HG02840 (cell line): Measurements from ENCODE around the gene NTMT2.
"Not testable (repeated sequence)": the region's sequence is repeated elsewhere in the genome, so short reads cannot be mapped to it uniquely, and the experiment has no call there.

ENCODE experiments used
- ATAC-seq: cut with Tn5 transposase; IDR thresholded peaks from one replicate; pipeline ENCODE4 v1.9.1; 2021; ENCODE audit warnings: mild to moderate bottlenecking, moderate library complexity, moderate number of reproducible peaks; ENCODE audit not compliant: unreplicated experiment, low FRiP score

NTMT2 gene

DNA sequence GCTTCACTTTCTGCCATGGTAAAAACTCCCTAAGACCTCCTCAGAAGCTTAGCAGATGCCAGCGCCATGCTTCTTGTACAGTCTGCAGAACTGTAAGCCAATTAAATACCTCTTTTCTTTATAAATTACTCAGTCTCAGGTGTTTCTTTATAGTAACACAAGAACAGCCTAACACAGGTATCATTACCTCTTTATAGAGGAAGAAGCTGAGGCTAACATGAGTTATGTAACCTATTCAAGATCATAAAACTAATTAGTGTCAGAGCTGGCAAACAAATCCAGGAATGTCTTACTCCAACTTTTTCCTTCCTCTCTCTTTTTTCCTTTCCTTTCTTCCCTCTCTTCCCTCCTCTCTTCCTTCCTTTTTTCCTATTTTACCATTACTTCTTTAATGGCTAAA, 9.3 kb downstream of the NTMT2 start:
- ATAC-seq: no peak

DNA sequence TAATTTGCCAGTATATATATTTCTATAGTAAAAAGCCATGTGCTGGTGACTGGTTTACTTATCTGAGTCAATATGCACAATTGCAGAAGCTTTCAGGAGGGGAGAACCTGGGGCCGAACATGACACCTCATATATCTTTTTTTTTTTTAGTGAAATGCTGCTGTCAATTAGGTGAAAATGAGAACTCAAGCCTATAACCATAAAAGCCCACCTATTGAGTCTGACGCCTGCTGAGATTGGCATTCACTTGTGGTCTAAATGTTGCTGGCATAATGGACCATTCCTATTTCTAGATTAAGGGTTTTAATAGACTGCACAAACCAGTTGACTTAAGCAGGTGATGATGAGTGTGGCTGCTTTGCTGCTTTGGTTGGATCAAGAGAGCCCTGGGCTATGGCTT, 10.8 kb downstream of the NTMT2 start:
- ATAC-seq: no peak

DNA sequence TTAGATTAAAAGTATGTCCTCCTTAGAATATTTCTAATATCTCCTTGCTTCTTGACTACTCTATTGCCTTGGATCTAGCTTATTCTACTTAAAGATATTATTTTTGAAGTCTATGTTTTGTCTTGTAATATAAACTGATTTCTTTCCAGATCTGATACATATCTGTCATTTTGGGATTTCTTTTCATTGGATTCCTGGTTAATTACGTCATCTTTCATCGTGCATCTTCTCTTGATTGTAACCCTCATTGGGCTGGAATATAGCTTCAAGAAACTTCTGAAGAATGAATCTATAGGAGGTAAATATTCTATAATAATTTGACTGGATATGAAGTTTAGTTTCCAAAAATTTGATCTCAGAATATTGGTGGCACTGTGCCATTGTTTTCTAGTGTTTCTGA, 12.1 kb downstream of the NTMT2 start:
- no peak for ATAC-seq

DNA sequence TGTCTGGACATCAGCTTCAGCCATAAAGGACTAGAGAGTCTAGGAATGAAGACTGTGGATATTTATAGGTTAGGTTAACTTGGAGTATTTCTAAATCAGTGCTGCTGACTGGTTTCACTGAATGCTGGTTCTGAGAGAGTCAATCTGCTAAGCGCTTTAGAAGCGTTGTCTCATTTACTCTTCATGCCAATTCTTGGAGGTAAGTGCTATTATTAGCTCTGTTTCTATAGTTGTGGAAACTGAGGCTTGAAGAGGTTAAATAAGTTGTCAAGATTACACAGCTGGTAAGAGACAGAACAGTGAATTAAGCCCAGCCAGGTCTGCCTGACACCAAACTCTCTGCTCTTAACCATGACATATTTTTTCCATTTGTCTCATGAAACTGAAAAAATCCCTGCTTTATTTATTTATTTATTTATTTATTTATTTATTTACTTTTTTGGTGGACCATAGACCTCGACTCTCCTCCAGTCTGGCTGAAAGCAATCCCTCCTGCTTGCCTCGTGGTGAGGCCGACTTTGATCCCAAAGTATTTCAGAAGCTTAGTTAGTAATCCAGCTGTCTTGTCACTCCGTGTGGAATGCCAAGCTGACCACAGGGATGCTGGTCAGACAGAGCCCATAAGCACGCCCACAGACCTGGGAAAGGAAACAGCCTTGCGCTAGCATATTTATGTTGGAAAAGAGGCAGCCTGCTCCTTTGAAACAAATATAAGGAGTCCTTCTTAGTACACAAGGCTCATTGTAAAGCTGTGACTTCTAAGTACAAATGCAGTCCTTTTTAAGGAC, 16.9 kb downstream of the NTMT2 start:
- ATAC-seq: no peak

DNA sequence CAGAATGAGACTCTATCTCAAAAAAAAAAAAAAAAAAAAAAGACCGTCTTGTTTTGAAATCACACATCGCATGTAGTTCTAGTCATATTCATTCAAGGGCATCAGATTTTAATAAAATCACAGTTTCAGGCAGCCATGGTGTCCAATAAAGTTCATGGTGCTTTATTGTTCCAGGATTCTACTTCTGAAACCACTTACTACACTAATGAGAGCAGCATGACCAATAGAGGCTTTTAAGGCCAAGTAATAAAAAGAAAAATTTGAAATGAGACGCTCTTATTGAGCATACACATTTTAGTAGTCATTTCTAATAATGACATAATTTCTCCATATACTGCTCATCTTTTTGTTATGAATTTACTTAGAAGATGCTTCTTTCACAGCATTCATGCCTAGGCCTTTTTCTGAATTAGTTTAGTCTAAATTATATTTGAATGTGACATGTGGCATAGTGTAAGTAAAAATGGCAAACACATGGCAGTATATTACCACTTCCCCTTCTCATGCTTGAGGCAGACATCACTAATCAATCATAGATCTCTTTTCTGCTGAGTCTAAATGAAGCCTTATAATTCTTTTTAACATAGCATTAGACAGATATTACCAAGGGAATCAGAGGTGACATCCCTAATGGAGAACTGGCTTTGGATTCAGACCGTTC, 18.5 kb downstream of the NTMT2 start:
- ATAC-seq: no peak

DNA sequence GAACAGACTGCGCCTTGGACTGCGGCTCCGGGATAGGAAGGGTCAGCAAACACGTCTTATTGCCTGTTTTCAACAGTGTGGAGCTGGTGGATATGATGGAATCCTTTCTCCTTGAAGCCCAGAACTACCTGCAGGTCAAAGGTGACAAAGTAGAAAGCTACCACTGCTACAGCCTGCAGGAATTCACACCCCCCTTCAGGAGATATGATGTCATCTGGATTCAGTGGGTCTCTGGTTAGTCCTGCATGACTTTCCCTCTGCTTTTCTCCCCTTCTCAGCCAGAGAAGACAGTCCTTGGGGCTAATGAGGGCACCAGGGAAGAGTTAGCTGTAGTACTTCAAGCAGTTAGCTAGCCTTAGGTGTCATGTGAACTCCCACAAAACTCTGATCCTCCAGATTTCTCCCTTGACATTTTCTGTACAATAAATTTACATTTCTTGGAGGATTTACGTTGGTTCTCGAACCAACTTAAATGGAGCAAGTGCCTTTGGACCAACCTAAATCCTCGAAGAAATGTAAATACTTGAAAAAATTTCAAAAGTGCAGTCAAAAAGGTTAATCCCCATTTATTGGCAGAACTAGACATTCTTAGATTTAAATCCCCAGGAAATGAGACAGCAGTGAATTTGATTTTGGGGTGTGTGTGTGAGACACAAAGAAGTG, 20.9 kb downstream of the NTMT2 start:
- ATAC-seq: no peak

DNA sequence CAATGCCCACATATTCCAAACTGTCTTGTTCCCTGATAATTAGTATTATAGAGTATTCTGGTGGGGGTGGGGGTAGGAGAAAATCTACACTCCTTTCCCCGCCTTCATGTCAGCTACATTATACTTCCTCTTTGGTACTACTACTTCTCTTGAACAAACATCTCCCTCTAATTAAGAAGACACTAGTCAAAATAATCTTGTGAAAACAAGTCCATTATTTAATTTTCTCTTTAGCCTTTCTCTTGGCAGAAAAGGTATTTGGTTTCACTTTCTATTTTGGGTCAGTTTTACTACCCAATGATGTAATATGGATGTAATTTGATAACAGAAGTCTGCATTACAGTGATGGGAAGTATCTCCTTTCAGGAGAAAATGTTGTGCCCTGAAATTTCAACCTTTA, 22.5 kb downstream of the NTMT2 start:
- no peak for ATAC-seq

DNA sequence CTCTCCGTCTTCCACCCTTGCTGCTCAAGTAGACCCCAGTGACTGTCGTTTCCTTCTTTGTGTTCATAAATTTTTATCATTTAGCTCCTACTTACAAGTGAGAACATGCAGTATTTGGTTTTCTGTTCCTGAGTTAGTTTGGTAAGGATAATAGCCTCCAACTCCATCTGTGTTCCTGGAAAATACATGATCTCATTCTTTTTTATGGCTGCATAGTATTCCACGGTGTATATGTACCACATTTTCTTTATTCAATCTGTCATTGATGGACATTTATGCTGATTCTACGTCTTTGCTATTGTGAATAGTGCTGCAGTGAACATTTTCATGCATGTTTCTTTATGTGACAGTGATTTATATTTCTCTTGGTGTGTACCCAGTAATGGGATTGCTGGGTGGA, 24.8 kb downstream of the NTMT2 start:
- ATAC-seq: not testable (repeated sequence)

DNA sequence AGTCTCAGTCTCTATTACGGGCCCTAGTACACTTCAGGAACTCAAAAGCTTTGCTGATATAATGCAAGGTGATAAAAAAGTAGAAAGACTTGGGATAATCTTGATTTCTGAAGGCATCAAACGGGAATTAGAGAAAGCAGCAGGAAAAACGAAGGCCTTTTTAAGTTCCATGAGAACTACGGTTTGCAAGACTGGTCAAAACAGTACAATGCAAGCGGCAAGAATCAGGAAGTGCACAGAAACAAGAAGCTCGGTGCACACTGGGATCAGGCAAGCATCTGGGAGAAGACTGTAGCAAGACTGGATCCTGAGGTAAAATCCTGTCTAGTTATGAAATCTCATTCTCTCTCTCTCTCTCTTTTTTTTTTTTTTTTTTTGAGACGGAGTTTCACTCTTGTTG, 28.6 kb downstream of the NTMT2 start:
- ATAC-seq: no peak

DNA sequence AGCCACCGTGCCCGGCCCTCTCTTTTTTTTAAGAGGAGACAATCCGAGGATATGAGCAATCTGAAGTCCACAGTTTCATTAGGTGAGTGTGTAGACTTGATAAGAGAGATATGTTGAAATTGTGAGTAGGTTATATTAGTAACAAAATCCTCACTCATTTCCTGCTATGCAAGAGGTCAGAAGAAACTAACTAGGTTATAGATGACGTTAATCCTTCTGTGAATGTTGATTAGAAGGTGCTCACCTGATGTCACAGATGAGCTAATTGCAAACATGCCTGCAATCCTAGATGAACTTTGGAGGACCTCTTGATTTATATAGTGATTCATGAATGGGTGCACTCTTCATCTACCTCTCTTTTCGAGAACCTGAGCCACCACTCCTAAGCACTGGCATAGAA, 29.3 kb downstream of the NTMT2 start:
- no peak for ATAC-seq

DNA sequence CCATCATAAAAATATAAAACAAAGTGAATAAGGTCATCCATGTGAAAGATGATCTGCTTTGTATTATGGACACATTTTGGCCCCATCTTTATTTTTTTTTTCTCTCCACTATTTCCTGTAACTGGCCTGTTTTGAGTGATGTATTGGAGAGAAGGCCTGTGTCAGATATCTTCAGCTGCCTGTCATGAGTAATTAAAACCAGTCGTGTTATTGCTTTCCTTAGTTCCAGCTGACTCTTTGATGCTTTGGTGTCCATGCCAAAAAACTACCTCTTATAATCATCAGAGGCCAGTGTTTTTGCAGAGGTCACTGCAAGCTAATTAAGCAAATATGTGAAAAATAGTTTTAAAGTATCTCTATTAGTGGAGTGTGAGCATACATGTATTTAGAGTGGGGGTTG, 29.7 kb downstream of the NTMT2 start:
- ATAC-seq: no peak

DNA sequence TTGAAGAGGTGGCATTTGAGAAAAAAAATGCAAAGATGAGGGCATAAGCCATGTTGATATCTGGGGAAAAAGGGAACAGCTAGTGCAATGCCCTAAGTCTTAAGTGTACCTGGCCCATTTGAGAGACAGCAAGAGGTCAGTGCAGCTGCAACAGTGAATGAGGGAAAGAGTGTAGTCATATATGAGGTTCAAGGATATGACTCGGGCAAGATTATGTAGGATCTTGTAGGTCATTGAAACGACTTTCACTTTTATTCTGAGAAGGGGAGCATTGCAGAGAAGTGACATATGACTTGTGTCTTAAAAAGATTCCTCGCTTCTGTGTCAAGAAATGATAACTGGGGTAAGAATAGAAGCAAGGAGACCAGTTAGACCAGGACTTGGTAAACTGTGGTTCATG, 31.0 kb downstream of the NTMT2 start:
- ATAC-seq: no peak

DNA sequence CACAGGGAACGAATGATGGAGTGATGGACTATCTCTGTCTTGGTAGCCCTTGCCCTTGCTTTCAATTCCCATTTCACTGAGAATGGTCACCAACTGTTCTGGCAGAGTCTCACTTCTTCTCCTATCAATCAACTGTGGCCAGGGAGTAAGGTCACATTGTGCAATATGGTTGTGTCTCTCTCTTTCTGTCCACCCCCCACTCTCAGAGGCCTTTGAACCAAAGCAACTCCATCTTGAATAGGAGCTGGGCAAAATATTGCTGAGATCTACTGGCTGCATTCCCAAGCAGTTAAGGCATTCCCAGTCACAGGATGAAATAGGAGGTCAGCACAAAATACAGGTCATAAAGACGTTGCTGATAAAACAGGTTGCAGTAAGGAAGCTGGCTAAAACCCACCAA, 36.7 kb downstream of the NTMT2 start:
- no peak for ATAC-seq

DNA sequence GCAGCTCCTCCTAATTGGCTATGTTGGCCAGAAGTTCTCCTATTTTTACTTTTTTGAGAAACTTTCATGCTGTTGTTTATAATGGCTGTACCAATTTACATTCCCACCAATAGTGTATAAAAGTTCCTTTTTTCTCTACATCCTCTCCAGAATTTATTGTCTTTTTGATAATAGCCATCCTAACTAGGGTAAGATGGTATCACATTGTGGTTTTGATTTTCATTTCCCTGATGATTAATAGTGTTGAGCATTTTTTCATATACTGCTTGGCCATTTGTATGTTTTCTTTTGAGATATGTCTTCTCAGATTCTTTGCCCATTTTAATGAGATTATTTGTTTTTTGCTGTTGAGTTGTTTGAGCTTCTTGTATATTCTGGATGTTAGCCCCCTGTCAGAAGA, 46.8 kb downstream of the NTMT2 start:
- ATAC-seq: no peak

DNA sequence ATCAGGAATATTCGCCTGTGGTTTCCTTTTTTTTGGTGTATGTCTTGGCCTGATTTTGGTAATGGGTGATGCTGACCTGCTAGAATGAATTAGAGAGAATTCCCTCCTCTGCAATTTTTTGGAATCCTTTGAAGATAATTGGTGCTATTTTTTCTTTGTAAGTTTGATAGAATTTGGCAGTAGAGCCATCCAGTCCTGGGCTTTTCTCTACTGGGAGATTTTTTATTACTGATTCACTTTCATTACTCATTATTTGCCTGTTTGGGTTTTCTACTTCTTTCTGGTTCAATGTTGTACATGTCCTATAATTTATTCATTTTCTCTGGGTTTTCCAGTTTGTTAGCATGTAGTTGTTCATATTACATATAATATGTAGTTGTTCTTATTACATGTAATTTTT, 48.7 kb downstream of the NTMT2 start:
- no peak for ATAC-seq

DNA sequence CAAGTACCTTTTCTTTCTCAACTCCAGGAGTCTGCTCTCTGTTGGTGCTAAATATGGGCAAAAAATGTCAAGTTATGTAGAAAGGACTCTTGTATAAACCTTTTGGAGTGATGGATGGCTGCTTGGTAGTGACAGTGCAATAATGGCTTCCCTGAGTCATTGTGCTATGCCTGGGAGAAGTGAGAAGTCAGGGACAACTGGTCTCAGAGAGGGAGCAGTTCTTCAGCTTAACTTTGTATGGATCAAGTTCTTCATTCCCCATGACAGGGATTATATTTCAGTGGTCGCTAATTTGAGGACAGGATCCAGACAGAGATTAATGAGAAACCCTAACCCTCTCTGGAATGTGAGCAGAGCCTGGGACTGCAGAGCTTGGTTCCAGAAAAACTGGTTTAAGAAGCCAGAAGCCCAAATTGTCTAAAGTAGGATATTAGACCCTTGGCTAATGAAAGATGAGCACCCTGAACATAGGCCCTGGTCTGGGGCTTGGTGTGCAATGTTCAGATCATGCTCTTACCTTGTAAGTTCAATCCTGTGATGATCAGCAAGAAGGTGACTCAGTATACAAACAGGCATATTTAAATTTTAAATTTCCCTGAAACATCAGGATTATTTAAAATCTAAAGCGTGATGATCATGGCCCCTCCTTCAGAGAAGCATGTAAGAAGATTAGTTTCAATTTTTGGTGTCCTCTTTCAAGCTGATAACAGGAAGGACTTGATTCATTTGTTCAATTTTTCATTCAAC, 50.9 kb downstream of the NTMT2 start:
- no peak for ATAC-seq

DNA sequence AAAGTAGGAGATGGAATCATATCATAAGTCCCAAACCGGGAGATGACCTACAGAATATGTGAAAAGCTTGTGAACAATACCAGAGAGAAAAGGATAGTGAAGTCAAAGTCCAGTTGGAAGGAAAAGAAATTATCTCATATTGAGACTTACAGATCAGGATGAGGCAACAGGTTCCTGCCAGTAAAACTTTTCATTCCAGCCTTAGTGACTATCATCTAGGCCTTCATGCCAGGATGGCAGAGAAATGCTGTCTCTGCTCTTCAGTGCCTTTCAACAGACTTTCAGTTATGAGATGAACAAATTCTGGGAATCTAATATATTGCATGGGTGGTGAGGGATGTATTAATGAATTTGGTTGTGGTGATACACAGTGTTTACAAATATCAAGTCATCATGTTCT, 52.3 kb downstream of the NTMT2 start:
- ATAC-seq: no peak

DNA sequence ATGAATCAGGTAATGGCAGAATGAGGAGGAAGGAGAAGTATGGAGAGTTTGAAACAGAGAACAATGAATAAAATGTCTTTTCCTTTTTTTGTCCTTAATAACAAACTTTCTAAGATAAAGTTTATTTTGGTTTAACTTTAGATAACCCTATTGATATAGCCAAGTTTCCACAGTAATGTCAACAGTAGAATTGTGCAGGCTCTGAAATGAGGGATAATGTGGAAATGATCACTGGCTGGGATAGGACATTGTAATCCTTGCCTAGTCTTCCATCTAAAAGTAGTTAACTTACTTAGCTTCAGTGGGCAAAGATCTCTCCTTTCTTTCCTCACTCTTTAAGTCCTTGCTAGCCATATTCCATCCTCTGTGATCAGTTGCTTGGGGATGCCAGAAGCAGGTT, 52.8 kb downstream of the NTMT2 start:
- no peak for ATAC-seq

DNA sequence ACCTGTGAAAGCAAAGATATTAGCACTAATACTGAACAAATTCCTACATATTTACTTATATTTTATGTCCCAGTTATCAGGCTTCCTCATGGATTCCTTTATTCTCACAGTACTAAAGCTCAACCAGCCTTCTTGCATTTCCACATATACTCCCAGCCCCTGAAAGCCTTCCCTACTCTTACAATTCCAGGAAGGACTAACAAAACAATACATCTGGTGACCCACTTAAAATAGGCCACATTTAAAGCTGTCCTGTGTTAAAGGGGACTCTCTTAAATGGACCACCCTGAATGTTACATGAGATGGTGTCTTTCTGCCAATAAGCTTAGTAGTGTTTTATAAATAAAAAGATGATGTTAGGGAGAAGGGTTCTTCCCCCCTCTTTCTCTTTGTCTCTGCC, 54.4 kb downstream of the NTMT2 start:
- ATAC-seq: no peak

DNA sequence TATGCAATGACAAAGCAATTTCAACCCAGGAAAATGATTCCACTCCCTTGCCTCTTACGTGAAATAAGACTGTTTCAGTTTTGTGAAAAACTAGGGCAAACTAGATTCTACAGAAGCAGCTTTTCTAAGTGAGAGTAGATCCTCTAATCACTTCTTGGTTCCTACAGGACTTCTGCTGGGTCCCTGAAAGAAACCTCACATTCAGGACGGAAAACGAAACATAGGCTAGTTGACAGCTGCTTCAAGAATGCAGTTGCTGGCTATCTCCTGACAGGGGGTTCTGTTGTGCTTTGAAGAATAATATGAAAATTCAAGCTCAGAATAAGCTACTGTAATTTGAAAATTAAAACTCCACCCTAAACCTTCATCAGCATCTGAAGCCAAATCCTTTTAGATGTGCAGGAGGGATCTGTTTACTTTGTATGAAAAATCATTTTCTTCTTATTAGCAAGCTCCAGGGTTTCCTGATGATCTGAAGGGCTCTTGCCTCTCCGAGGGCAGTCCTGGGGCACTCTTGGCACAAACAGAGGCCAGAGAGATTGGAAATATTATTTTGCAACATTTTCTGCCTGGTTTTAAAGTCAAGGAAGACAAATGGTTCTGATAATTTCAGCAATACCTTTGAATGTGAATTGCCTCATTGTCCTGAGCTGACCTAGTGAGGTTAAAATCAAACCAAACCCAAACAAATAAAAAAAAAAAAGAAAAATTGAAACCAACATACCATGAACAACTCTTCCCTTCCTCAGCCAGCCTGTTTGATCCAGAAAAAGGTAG, 55.0 kb downstream of the NTMT2 start:
- no peak for ATAC-seq
